ENCODE results near the gene PACS2.

DNA sequence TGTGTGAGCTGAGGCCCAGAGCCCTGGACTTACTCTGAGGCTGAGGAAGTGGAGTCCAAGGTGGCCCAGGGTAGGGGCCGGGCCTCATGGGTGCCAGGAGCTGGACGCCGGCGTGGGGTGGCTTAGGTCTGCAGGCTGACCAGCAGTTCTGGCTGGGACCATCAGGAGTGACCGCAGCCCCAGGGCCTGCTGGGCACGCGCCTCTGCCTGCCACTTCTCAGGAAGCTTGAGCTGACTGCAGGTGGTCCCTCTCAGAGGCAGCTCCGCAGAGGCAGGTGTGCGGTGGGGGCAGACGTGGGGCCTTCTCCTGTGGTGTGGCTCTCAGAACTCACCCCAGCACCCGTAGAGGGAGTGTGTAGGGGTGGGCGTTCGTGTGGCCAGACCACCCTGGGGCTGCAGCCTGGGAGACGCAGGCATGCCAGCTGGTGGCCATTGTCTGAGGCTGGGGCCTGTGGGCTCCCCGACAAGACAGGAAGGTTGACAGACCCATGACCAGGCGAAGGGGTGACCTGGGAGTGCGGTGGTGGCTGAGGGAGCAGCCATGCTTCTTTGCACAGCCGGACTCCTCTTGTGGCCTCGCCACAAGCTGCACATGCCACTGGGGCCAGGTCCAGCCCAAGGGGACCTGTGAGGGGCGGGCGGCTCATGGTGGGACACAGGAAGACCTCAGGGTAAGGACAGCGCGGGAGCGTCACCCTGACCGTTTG lies 43.7 kb downstream of the PACS2 start:
- TF ChIP-seq, protein P1, sequence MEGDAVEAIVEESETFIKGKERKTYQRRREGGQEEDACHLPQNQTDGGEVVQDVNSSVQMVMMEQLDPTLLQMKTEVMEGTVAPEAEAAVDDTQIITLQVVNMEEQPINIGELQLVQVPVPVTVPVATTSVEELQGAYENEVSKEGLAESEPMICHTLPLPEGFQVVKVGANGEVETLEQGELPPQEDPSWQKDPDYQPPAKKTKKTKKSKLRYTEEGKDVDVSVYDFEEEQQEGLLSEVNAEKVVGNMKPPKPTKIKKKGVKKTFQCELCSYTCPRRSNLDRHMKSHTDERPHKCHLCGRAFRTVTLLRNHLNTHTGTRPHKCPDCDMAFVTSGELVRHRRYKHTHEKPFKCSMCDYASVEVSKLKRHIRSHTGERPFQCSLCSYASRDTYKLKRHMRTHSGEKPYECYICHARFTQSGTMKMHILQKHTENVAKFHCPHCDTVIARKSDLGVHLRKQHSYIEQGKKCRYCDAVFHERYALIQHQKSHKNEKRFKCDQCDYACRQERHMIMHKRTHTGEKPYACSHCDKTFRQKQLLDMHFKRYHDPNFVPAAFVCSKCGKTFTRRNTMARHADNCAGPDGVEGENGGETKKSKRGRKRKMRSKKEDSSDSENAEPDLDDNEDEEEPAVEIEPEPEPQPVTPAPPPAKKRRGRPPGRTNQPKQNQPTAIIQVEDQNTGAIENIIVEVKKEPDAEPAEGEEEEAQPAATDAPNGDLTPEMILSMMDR (IDR thresholded peaks at IDR 0.05): no peak
- no peak for TF ChIP-seq TCF7L2 (IDR thresholded peaks at IDR 0.05; ENCODE audit: low read depth, low read length)
